K562 (cell line): Measurements from ENCODE around the gene FAM83D. TPM values are rescaled to one million over a fixed set of nuclear protein-coding genes. Genes with fewer than 3 reads are reported as not detected.

Source experiments
- ADNP ChIP-seq: fragments of 200-800 bp; sonication (Bioruptor generic); IDR thresholded peaks from 2 replicates; pipeline ENCODE4 v1.6.1; 2016; ENCODE audit warnings: missing genetic modification characterization, missing compliant biosample characterization
- ASH1L ChIP-seq: fragments of 450-650 bp; IDR thresholded peaks from 2 replicates; pipeline ENCODE4 v1.6.1; 2018; ENCODE audit warnings: borderline replicate concordance, mild to moderate bottlenecking, low read depth; ENCODE audit not compliant: partially characterized antibody
- CREB1 ChIP-seq, 2 experiments: sonication (generic) in 1 of 2; formaldehyde crosslinking in 1 of 2; IDR thresholded peaks; 2 replicates each; pipeline versions ENCODE4 v1.6.1 to v1.8.0; 2012 to 2022; ENCODE audit warnings: inconsistent platforms in 1 of 2, mild to moderate bottlenecking in 1 of 2, missing genetic modification reagents in 1 of 2, moderate library complexity in 1 of 2
- CTBP1 ChIP-seq: fragments of 450-650 bp; IDR thresholded peaks from 2 replicates; pipeline ENCODE4 v1.6.1; 2016; ENCODE audit warnings: borderline replicate concordance
- CXXC5 ChIP-seq: fragments of 250-450 bp; sonication (Bioruptor Pico); IDR thresholded peaks from 2 replicates; pipeline ENCODE4 v1.8.0; 2022; ENCODE audit warnings: inconsistent platforms, mild to moderate bottlenecking, moderate library complexity
- E2F5 ChIP-seq: sonication (generic); formaldehyde crosslinking; IDR thresholded peaks from 2 replicates; pipeline ENCODE4 v1.8.0; 2022; ENCODE audit warnings: mild to moderate bottlenecking, missing genetic modification reagents
- EHMT2 ChIP-seq: fragments of 450-650 bp; IDR thresholded peaks from 2 replicates; pipeline ENCODE4 v1.6.1; 2018; ENCODE audit warnings: antibody characterized with exemption
- ESRRA ChIP-seq: fragments of 450-650 bp; IDR thresholded peaks from 2 replicates; pipeline ENCODE4 v1.6.1; 2014; ENCODE audit warnings: low read depth, mild to moderate bottlenecking, moderate library complexity, borderline replicate concordance
- HOXB6 ChIP-seq: fragments of 250-450 bp; sonication (Bioruptor Pico); IDR thresholded peaks from 2 replicates; pipeline ENCODE4 v1.5.1; 2022; ENCODE audit warnings: mild to moderate bottlenecking, borderline replicate concordance
- MAFG ChIP-seq: fragments of 450-650 bp; conservative IDR thresholded peaks from 2 replicates; pipeline ENCODE4 v1.6.1; 2016; ENCODE audit warnings: missing genetic modification characterization, missing compliant biosample characterization
- PYGO2 ChIP-seq: fragments of 450-650 bp; IDR thresholded peaks from 2 replicates; pipeline ENCODE4 v1.6.1; 2016; ENCODE audit warnings: mild to moderate bottlenecking, missing genetic modification characterization, moderate library complexity, missing compliant biosample characterization
- RBFOX2 ChIP-seq: fragments of 200-400 bp; formaldehyde crosslinking; IDR thresholded peaks from 2 replicates; pipeline ENCODE4 v1.6.1; 2017; ENCODE audit warnings: low read depth, mild to moderate bottlenecking, low read length, moderate library complexity
- RCOR1 ChIP-seq, 2 experiments: IDR thresholded peaks; 2 replicates each; pipeline ENCODE4 v1.6.1; 2012; ENCODE audit warnings: low read depth in 2 of 2, low read length in 2 of 2, borderline replicate concordance in 1 of 2, improper control_type of control experiment in 1 of 2
- TRIM25 ChIP-seq: fragments of 450-650 bp; IDR thresholded peaks from 2 replicates; pipeline ENCODE4 v1.7.0; 2016; ENCODE audit warnings: borderline replicate concordance
- polyA plus RNA-seq, 8 experiments: library from polyadenylated mRNA; depleted of rRNA in 4 of 8; stranded (reverse) in 5 of 8; unstranded in 3 of 8; fragments of >200 nt; fragmentation: Nextera tagmentation in 2 of 8; fragmentation: Illumina TruSeq in 1 of 8; extraction: Ambion mirVana in 2 of 8; extraction: Trizol in 1 of 8; gene quantifications; 2 replicates each; pipeline versions ENCODE4 v1.2.1 to v1.2.3, GENCODE V29; 2011 to 2014; ENCODE audit warnings: inconsistent platforms in 1 of 8, missing spikeins in 1 of 8
- total RNA-seq, 7 experiments: library from RNA; depleted of rRNA in 6 of 7; stranded (reverse); fragments of >200 nt in 6 of 7; fragmentation: Illumina TruSeq in 2 of 7; extraction: Trizol in 2 of 7; gene quantifications; 2 replicates each; pipeline versions ENCODE4 v1.2.1 to v1.2.3, GENCODE V29; 2011 to 2021; ENCODE audit warnings: low replicate concordance in 1 of 7
- TF ChIP-seq, protein P1 (sequence below): sonication (generic); formaldehyde crosslinking; IDR thresholded peaks from 2 replicates; pipeline ENCODE4 v1.8.1; 2023; ENCODE audit warnings: mild to moderate bottlenecking, missing genetic modification reagents
- TF ChIP-seq, protein P2 (sequence below), 2 experiments: fragments of 450-650 bp in 1 of 2; IDR thresholded peaks; 2 replicates each; pipeline ENCODE4 v1.6.1; 2011 to 2017; ENCODE audit warnings: low read depth in 2 of 2, antibody characterized with exemption in 1 of 2, borderline replicate concordance in 1 of 2, low read length in 1 of 2, mild to moderate bottlenecking in 1 of 2, mixed read lengths in 1 of 2; ENCODE audit not compliant: control insufficient read depth in 1 of 2

The FAM83D gene
- total and polyA plus RNA-seq, 9 of the 15 experiments (the other 6 are each of a cell fraction or from before 2014, with no cell fraction given) = 8.2 to 66.1 (median 43.5) TPM

DNA sequence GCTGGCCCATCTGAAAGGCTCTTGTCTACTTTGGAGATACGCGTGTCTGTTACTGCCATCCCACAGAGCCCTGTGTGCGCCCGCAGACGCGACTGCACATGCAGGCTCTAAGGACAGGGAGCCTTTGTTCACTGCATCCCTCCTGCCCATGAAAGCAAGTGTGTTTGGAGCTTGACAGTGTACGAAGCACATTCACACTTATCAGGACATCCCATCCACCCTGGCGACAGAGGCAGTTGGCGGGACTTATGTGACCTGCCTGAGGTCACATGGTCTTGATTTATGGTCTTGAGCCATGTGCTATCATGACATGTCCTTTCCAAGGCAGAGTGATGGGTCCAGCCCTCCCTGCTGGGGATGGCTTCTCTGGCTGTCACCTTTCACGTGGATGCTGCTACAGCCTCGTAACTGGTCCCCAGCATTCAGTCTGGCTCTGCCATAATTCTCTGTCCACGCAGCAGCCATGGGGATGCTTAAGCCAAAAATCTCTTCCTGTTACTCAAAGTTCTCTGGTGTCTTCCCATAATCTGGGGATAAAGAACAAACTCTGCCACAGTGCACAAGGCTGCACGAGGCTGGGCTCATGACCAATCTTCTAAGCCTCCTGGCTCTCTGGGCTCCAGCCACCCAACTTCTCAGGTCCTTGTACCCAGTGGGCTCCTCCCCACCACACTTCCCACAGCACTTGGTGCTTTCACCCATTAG is 36.3 kb upstream of the FAM83D start (continued):
- TF ChIP-seq MAFG (tag) = no peak
- TF ChIP-seq, protein P1, sequence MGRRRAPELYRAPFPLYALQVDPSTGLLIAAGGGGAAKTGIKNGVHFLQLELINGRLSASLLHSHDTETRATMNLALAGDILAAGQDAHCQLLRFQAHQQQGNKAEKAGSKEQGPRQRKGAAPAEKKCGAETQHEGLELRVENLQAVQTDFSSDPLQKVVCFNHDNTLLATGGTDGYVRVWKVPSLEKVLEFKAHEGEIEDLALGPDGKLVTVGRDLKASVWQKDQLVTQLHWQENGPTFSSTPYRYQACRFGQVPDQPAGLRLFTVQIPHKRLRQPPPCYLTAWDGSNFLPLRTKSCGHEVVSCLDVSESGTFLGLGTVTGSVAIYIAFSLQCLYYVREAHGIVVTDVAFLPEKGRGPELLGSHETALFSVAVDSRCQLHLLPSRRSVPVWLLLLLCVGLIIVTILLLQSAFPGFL (CRISPR knock-in tag) = no peak
- no peak for TF ChIP-seq HOXB6 (CRISPR knock-in tag)
- no peak for TF ChIP-seq ADNP (tag)
- TF ChIP-seq EHMT2 = no peak
- TF ChIP-seq ESRRA = peak; percentile 45; the same call in 1 of the 2 replicates
- TF ChIP-seq CTBP1 = peak; percentile 98
- TF ChIP-seq RCOR1 (IDR thresholded peaks at IDR 0.05; ENCODE audit: borderline replicate concordance in 1 of 2, low read depth in 2 of 2, low read length in 2 of 2) = peak in 1 of 2 experiments; percentile 70; a peak in 1 of 4 replicates
- TF ChIP-seq, protein P2, sequence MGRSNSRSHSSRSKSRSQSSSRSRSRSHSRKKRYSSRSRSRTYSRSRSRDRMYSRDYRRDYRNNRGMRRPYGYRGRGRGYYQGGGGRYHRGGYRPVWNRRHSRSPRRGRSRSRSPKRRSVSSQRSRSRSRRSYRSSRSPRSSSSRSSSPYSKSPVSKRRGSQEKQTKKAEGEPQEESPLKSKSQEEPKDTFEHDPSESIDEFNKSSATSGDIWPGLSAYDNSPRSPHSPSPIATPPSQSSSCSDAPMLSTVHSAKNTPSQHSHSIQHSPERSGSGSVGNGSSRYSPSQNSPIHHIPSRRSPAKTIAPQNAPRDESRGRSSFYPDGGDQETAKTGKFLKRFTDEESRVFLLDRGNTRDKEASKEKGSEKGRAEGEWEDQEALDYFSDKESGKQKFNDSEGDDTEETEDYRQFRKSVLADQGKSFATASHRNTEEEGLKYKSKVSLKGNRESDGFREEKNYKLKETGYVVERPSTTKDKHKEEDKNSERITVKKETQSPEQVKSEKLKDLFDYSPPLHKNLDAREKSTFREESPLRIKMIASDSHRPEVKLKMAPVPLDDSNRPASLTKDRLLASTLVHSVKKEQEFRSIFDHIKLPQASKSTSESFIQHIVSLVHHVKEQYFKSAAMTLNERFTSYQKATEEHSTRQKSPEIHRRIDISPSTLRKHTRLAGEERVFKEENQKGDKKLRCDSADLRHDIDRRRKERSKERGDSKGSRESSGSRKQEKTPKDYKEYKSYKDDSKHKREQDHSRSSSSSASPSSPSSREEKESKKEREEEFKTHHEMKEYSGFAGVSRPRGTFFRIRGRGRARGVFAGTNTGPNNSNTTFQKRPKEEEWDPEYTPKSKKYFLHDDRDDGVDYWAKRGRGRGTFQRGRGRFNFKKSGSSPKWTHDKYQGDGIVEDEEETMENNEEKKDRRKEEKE (IDR thresholded peaks at IDR 0.05; ENCODE audit: borderline replicate concordance in 1 of 2, control insufficient read depth in 1 of 2, low read depth in 2 of 2, low read length in 1 of 2) = 0 out of 4 replicates have a peak, but pooled peaks of 1 of the 2 experiments have one; percentile 26
- TF ChIP-seq ASH1L = no peak
- no peak for TF ChIP-seq RBFOX2
- TF ChIP-seq CREB1 (IDR thresholded peaks at IDR 0.05) = no peak
- TF ChIP-seq CREB1 (CRISPR knock-in tag; IDR thresholded peaks at IDR 0.05) = peak; percentile 51; the same call in 1 of the 2 replicates
- TF ChIP-seq E2F5 = no peak
- peak; percentile 54 for TF ChIP-seq CXXC5 (CRISPR knock-in tag)
- no peak for TF ChIP-seq PYGO2 (tag)
- TF ChIP-seq TRIM25 = no peak
